GM21367 (cell line): ENCODE measurements around the gene CASQ2.

ENCODE experiments used
- ATAC-seq: cut with Tn5 transposase; IDR thresholded peaks from one replicate; pipeline ENCODE4 v1.9.1; 2021; ENCODE audit not compliant: unreplicated experiment

The CASQ2 gene

DNA sequence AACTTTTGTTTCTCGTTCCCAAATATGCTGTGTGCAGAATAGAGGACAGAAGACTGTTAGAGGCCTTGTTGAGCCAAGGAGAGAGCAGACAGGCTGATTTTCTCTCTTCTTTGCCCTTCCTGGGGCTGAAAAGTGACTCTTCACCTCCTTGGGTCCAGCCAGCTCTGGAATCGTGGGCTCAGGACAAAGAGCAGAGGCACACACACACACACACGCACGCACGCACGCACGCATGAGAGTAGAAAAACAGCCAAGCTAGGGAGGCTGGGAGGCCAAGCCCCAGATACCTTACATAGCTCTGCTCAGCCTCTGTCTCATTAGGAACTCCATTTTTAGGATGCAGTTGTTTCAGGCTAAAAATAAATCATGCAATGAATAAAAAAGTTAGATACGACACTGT lies at the start of gene CASQ2:
Gene CASQ2 (minus strand): TSS at position 166 of the 400 bp plus-strand sequence. CDS start 173 bp downstream, outside the sequence.
- no peak for ATAC-seq

DNA sequence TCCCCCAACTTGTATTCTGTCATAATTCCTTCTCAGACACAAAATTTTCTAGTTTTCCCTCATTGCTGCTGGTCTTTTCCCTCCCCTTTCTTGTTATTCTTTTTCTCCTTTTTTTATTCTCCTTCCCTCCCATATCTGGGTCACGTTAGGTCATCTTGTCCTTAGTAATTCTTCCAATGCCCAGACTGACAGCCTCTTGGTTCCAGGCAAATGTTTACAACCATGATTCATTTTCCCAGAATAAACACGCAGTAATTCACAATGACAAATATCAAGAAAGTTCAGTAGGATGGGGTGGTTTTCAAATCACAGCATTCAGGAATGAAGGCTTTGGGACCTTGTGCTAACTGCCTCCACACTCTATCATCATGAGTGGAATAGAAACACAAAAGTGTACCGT lies 47.2 kb upstream of the CASQ2 start:
- ATAC-seq: no peak

DNA sequence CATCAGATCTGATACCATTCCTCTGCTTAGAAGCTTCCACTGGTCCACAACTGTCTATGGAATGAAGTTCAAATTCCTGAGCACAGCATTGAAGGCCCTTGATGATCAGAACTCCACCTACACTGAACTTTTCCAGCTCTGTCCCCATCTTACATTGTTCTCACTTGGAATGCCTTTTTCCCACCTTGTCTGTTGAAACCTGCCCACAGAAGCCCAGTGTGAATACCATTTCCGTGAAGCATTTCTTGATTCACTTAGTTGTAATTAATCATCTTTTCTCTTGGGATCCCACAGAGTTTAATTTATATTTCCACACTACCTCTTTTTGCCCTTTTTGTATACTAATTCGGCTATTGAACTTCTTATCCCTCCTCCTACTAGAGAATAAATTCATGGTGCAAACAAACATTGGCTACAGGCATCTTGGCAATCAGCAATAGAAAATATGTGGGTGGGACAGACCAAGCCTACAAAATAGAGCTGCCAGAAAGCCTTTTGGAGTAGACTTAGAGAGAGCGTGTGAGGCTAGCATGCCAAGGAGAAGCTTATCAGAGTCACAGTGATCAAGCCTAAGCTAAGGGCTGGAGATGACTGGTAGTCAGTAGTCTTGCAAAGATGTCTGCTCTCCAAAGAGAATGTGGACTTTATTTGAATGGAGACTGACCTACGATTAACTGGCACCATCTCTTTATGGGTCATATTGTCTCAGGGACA lies 46.3 kb upstream of the CASQ2 start:
- ATAC-seq: no peak

DNA sequence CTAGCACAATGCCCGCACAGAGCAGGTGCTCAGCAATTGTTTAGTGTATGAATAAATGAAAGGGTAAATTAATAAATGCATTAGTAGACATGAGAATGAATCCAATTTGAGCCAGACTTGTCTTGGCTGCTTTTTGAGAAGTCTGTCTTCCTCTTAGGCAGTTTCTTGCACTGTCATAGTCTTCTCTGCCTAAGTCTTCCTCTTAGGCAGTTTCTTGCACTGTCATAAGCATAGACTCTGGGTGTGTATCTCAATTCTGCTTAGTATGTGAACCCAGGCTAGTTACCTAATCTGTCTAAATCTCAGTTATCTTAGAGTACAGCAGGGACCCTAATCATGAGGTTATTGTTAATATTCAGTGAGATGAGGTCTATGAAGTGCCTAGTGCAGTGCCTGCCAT lies 45.2 kb upstream of the CASQ2 start:
- ATAC-seq: no peak

DNA sequence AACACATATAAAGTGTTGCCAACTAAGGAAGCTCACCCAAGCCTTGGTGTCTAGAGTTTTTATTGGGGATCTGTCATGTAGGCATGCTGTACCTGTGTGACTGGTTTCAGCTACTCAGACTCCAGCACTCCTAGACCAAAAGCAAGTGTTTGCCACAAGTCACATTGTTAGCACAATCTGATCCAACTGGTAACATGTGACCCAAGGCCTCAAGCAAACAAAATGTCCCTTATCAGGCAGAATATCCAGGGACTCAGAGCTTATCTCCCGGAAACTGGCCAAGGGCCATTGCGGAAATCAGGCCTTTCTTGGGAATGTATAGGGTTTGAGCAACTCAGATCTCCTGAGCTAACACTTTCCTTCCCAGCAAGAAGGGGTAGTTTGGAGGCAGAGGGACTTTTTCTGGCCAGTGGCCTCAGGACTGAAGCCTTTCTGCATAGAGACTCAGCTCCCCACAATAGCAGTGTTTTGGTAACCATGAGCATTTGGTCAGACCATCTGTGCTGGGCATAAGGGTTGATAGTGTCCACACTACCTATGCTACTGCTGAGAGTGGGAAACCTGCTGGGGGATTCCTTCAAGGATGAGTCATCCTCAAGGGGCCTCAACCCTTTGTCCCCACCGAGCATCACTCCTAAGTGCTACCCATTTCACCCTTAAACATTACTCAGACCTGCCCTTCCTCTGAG lies 42.8 kb upstream of the CASQ2 start:
- ATAC-seq: no peak

DNA sequence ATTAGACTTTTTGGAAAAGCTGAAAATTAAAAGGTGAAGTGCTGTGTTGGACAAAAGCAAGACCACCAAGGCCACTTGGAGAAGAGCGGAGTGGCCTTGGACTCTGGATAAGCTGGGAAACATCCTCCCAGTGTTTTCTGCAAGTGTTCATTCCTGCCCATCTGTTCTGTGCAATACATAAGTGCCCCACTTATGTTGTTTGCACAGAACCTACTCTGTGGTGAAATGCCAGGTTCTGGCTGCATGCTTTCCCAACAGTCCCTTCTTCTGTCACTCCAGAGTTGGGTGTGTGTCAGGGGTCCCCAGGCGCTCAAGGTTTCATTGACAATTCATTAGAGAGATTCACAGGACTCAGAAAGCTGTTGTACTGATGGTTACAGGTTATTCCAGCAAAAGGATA lies 42.1 kb upstream of the CASQ2 start:
- no peak for ATAC-seq

DNA sequence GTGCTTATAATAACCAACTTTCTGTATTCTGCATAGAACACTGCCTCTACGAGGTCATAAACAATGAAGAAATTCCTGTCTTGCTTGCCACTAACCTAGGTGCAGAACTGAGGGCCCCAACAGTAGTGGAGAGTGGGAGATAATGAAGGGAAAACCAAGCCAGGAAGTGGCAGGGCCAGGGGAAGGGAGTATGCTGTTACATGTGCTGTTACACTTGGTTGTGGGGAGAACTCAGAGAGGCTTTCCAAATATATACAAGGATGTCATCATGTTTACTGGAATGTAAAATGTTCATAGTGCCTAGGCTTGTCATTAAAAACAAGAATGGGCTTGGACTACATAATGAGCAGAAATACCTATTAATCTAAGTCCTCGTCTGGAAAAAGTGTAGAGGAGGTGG lies 41.3 kb upstream of the CASQ2 start:
- no peak for ATAC-seq

DNA sequence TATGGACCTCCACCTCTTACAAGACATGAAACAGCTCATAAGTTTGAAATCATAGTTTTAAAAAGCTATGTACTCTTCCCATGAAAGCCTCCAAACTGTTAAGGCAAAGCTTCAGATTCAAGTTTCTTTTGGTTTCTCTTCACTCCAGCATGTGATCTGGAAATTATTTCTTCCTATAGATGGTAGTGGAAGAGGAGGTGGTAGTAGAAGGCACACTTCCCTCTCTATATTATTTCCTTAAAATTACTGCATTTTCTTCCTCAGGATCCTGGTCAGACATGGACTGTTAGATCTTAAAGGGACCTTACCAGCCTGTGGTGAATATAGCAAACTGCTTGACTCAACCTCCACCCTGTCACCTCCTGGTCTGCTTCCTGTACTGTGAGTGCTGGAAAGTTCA lies 40.6 kb upstream of the CASQ2 start:
- no peak for ATAC-seq

DNA sequence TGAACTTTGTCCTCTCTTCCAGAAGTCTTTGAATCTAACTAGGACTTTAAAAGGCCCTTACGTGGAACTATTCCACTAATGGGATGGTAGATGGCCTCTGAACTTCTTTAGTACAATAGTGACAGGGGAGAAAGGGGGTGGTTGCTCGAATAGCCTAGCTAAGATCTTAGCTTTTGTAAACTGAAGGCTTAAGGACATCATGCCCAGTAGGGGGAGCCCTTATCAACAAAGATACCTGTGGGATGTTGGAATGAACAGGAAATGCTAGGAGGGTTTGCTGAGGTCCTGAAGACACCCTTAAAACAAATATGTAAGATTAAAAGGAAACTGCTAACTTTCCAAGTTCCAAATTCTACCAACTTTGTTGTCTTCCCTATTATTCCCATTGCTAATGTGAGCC lies 39.2 kb upstream of the CASQ2 start:
- no peak for ATAC-seq

DNA sequence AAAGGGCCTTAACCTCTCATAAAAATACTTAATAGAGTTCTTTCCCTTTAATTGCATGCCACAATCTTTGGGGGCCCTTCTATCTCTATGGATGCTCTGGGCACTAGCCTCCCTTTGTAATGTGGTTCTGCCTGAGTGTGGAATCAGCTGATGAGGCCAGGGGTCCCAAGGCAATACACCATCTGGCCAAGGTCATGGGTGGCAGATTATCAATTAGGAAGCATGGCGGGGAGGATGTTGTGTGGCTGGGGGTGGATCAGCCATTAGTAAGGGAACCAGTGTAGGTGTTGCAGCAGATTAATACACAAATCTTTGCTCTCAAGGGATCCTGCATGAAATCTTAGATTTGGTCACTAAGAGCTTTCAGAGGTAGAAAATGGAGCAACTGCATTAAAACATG lies 37.1 kb upstream of the CASQ2 start:
- ATAC-seq: no peak

DNA sequence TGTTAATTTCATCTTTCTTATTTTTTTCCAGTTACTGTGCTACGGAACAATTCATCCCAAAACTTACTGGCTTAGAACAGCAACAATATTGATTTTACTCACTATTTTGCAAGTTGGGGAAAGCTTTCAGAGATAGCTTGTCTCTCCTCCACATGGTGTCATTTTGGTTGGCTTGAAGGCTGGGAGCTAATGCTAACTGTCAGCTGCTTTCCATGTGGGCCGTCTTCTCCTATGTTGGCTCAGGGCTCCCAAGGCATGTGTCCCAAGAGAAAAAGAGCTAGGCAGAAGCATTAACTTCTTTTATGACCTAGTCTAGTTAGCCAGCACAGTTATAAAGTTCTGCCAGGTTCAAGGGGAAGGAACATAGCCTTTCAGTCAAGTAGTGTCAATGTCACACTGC lies 33.9 kb upstream of the CASQ2 start:
- no peak for ATAC-seq

DNA sequence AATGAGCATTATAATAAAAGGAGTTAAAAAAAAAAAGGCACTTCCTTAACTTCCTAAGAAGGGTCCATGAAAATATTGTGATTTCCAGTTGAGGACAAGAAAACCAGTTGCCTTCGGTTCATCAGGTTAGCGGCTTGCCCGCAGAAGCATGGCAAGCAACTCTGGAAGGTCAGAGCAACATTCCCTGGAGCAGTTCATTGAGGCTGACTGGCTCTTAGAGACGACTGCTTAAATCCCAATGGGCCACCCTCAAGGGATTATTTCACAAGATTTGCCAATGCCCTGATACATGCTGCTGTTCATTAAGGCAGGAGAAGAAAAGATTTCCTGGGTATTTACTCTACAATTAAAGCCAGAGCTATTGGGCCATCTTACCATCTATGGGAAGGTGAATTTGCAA lies 29.0 kb upstream of the CASQ2 start:
- no peak for ATAC-seq

DNA sequence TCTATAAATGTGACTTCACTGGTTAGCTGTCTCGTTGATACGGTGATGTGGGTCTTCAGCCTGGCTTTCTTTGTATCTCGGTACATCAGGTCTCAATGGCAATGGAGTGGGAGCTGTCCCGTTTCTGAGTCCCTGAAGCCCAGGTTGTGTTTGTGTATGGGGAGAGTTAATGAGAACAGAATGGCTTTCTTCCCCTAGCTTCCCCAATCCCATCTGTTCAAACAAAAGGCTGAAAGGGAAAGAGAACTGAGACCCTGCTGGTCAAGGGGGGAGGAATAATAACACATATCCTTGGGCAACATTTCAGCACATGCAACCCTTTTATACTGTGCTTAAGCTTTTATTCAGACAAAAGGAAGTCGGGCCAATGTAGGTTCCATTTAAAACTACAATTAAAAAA lies 28.4 kb upstream of the CASQ2 start:
- no peak for ATAC-seq

DNA sequence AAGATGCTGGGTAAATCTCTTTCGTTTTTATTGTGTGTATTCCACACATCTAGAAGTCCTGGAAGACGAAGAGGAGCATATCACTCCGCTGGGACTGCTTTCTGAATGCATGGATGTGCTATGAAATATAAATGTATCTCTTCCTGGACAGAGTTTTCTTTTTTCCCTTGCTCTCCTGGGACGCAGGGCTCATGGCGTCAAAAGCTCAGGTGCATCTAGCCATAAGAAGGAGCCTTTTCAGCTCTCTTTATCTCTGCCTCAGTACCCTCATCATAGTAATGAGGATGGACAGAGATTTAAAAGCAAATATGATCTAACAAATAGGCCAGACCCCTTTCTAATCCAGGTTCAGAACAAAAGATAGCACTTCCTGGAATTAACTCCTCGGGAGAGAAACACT lies 27.5 kb upstream of the CASQ2 start:
- ATAC-seq: no peak

DNA sequence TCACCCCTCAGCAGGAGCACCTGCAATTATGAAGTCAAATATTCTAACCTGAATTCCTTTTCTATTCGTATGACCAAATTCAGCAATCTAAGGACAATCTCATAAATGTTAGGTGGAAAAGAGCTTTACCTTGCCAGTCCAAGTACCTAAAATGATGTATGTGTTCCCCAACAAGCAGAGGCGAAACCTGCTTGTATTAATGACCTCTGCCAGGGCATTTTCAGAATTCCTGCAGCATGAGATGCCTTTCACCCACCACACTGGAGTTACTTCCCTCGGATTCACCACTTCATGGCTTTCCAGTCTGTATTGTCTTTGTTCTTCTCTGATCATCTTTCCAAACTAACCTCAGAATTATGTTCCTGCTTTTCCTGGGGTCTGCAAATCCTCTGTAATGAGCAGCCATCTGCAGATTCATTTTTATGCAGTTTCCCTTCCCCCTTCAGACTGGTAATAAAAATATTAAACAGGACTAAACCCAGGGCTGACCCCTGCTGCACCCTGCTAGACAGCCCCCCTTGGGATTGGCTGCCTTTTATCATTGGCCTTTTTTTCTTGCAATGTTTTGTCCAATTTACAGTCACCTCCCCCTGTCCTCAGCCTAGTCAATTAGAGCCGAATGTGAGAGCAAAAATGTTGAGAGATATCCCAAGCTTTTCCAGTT lies 26.6 kb upstream of the CASQ2 start:
- no peak for ATAC-seq

DNA sequence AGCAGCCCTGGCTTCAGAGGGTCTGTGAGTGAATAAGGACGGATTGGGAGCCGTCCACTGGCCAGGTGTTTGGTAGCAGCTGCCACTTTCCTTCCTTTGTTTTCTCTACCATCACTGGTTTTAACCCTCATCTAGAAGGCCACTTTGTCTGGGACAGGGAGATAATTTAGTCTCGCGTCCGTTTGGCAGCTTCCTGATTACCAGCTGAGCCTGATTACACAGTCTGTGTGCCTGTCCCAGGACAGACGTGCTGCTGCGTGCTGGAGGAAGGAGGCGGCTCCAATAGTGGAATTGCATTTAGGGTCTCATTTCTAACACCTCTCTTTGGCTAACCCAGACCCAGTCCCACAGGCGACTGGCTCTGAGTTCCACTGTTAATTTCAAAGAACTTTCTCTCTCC lies 24.6 kb upstream of the CASQ2 start:
- no peak for ATAC-seq

DNA sequence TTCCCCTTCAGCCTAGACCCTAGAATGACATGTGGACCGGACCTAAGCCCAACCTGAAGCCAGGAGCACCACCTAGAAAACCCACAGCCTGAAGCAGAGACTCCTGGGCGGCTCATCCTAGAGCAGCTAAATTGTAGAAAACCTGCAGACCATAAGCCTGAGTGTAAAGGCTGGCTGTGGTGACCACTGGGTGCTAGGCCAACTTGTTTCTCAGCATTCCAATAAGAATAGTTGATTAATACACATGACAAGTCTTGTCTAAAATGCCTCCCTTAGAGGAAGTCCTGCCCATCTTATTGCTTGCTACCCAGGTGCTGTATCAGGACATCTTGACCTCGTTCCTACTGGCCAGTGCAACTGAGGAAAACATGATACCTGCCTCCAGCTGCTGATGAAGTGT lies 23.3 kb upstream of the CASQ2 start:
- ATAC-seq: no peak

DNA sequence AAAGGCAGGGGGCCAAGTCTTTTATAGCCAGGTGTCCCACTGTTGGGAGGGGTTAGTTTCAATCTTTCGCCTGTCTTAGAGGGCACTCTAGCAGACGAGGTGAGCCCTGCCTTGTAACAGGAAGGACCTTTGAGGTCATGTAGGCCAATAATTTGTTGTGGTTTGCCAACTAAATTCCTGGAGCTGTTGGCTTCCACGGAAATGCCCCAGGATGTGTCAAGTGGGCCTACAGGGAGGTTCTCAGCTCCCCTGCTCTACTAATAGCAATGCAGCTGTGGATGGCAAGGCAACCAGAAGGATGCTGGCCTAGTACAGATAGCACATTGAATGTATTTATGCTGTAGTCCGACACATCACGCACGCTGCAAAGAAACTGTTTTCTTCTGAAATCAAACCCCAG lies 22.3 kb upstream of the CASQ2 start:
- no peak for ATAC-seq

DNA sequence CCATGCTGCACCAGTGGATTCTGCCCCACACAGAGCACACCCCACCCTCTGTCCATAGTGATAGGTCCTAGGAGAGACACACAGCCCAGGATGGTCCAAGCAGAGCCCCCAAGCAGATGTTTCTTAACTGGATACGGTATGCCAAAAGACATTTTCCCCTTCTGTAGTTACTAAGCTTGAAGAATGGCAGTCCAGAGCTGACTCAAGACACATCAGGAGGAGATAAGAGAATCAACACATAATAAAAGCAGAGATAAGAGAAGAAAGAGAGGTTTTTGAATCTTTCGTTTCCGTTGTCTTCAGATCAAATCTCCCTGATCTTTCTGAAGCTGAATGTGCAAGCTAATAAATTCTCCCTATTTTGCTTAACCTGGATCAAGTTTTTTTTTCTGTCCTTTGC lies 21.8 kb upstream of the CASQ2 start:
- no peak for ATAC-seq

DNA sequence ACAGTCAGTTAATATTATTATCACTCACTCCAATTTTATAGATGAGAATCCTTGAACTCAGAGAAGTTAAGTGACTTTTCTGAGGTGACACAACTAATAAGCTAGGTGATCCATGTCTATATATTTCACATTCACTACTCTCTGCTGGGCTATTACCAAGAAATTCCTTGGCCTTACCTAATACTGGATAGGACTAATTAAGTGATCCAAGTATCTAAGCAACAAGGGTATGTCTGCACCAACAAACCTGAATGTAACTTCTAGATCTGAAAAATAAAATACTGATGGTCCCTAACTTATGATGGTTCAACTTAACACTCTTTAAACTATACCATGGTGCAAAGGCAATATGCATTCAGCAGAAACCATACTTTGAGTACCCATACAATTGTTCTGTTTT lies 14.8 kb upstream of the CASQ2 start:
- ATAC-seq: no peak

DNA sequence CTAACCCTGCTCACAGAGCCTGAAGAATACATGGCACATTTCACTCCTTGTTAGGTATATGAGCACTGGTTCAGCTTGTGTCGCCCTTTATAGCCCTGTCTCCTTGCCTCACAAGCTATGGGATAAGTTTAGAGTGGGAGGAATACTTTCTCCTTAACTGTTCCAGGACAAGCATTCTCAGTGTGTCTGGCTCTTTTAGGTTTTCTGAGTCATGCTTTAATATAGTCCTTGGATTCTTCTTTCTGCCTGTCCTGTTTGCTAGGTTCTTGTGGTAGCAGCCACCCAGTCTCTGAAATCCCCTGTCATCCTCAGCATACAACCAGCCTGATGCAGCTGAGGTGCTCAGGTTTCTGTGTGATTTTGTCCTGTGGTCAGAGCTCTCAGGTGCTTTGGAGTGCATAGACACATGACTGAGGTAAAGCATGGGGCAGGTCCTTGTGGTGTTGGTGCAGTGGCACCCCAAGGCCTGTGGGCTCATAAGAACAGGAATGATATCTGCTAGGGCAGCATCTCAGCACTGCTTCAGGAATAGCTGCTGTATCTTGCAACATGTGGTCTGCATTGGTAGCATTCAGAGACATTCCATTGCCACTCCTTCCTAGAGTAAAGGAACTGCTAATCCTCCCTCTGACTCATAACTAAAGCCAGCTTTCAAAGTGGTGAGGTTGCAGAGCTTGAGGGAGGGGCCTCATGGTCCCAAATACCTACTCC lies 14.2 kb upstream of the CASQ2 start:
- ATAC-seq: no peak

DNA sequence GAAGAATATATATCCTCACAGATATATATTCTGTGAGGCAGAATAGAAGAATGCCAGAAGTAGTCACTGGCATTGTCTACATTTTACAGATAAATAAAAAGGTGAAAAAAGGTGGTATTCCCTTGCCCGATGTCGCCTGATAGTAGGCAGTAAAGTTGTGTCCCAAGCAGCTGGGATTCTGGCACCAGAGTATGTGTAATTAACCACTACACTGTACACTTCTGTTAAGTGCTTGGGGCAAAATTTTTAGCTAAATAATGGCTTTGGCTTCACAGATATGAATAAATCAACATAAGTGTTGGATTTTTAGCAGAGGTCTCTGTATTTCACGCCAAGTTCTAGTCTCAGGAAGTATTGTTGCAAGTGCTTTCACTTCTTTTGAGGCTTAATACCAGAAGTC lies 13.3 kb upstream of the CASQ2 start:
- ATAC-seq: no peak
